EL (cell line): Measurements from ENCODE around the gene SRGAP3.

Experiments
- DNase-seq: peaks from one replicate; pipeline ENCODE4 v3.0.0-alpha.2; 2016

The SRGAP3 gene

DNA sequence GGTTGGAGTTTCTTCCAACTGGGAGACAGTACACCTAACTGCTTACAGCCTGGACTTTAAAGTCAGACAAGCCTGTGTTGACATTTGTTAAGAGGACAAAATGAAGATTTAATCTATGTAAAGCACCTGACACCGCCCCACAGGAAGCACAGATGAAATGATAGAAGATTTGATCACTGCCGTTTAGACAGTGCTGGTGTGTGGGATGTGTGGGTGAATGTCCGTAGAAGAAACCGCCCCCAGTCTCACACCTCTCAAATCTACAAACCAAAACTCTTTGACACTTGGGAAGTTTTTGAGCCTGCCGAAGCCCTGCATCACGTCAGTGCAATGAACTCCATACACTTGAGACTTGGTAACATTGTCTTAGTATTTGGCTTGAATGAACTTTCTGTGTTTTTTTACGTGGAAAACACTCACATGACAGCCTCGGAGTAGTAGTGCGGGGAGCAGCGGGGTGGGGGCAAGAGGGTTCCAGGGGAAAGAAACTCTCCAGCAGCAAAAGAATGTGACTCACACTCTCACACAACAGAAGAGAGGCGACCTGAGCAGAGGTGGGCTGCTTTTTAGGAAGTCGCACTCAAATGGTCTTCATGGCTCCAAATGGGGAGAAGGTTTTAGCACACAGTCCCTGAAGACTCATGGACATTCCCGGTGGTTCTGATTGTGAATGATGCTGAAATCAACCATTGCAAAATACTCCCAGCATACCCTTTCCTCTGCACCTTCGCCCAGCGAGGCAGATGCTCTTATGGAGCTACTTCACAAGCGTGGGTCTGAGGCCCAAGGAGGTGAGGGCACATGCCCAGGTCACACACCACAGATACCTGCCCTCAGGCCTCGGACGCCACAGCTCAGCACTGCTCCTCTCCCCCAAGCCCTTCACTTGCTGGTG lies 79.2 kb downstream of the SRGAP3 start:
- DNase-seq = no peak

DNA sequence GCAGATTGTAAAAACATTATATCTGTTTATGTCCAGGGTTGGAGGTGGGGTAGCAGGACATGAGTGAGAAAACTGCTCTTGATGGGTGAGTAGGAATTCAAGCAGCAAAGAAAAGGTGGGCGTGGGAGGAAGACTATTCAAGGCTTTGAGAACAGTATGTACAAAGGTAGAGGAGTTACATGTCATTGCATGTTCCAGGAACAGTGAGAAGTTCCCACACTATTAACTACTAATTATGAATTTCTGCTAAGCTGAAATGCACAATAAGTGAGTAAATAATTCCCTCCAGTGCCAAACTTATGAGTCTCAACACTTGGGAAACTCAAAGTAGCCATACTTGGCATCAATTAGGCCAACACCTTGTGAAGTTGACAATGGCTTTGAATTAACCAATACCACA lies 80.1 kb downstream of the SRGAP3 start:
- no peak for DNase-seq

DNA sequence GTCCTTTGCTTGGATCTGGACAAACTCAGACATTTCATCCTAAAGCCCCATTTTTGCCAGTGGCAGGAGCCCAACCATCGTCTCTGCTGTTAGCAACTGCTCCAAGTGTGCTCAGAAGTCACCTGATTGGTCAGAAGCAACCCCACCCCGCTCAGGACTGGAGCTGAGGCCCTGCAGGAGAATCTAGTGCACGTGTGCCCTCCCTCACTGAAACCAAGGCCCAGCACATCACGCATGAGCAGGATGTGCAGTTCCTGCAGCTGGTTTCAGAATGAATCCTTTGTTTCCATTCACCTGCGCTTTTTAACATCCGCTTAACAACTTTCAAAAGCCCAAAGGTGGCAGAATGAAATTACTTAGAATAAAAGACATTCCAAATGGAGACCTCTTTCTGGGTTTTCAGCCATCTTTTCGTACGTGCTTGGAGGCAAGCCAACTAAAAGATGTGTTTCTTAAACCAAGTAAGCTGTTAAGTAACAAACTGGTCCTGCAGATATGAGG lies 81.2 kb downstream of the SRGAP3 start:
- no peak for DNase-seq

DNA sequence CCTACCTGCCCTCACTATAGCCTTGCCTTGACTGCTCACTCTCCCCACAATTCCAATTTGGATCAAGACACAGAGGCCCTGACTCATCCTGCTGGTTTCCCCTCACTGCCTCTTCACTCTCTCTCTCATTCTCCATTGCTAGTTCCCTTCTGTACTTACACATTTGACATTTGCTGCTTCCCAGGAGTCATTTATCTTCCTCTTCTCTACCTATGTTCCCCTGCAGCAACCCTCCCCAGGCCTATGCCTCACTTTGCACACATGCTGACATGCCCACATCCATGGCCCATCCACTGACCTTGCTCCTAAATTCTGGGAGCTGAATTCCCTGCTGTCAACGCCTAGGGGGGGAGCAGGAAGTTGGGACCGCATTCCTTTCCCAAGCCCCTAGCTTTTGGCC lies 82.2 kb downstream of the SRGAP3 start:
- DNase-seq = no peak

DNA sequence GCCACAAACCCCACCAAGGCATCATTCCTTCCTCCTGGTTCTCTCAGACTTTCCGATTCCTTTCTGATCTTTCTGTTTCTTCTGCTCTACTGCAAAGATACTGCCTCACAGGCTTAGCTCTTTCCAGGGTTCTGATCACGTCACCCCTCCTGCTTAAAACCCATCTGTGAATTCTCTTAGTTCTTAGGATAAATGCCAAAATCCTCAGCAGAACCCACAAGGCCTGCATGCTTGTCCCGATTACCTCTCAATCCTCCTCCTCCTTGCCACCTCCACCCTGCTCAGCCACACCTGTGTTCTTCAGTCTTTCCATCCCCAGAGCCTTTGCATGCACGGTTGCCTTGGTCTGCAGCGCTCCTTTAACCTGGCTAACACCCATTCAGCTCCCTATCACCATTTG lies 84.0 kb downstream of the SRGAP3 start:
- no peak for DNase-seq

DNA sequence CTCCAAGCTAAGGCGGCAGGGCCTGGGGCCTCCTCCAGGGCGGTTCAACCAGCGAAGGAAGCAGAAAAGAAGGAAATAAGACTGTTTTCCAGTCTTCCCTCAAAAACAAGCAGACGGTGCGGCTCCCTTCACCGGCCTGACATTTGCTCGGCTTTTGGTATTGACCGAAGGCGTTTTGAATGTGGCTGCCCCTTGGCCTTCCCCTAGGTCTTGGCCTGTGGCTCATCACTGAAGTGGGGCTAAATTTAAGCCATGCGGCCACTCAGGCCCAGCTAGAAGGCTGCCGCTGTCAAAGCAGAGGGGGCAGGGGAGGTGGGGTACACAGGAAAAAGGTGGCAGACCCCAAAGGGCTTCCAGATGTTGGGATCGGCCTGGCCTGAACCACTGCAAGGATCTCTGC lies 86.2 kb downstream of the SRGAP3 start:
- DNase-seq = no peak

DNA sequence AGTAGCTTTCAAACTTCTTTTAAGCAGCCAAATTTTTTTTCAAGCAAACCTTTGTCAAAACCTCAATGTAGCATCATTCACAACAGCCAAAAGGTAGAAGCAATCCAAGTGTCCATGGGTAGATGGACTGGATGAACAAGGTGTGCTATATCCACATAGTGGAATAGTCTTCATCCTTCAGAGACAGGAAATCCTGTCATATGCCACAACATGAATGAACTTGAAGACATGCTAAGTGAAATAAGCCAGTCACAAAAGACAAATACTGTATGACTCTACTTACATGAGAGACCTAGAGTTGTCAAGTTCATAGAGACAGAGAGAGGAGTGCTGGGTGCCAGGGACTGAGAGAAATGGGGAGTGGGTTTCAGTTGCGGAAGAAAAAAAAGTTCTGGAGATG lies 87.6 kb downstream of the SRGAP3 start:
- DNase-seq = no peak

DNA sequence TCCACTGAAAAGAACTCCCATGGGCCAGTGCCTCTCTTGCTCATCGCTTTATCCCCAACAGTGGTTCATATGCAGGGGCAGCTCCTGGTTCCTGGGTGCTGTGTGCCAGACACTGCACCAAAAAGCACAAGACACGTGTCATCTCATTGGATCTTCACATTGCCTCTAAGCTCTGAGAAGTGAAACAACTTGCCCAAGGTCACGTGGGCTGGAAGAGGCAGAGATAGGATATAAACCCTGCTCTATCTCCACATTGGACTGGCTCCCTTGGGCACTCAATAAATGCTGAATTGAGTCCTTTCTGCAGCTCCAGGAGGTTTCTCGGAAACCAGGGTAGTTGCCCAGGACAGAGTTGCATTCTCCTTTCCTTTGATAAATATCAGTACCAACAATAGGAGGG lies 88.1 kb downstream of the SRGAP3 start:
- no peak for DNase-seq

DNA sequence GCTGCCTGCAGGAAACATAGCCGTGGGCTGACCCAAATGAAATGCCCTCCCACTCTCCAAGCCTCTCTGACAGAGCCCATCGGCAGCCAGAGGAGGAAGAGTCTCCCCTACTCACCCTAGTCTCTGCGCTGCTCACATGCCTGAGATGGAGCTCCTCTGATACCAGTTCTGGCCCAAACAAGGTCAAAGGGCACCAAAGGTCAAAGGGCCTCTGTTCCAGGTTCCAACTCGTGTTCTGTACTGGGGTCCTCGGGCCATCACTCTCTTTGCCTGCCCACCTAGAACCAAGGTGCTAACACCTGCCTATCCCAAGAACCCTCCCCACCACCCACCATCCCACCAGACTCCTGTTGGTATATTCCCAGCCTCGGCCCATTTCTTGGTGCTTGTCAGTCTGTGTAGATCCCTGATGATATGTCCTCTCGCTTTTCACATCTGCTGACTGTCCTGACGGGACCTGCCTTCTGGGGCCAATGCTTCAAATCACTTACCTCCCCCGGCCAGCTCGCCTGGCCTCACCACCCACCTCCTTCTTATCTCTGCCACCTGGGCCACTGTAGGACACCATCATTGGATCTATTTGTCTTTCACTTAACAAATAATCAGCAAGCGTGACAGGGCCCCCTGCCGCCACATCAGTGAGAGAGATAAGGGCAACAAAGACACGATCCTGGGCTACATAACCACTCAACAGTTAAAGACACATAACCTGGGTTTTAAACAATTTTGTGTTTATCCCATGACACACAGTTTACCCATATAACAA lies 90.4 kb downstream of the SRGAP3 start:
- DNase-seq = no peak

DNA sequence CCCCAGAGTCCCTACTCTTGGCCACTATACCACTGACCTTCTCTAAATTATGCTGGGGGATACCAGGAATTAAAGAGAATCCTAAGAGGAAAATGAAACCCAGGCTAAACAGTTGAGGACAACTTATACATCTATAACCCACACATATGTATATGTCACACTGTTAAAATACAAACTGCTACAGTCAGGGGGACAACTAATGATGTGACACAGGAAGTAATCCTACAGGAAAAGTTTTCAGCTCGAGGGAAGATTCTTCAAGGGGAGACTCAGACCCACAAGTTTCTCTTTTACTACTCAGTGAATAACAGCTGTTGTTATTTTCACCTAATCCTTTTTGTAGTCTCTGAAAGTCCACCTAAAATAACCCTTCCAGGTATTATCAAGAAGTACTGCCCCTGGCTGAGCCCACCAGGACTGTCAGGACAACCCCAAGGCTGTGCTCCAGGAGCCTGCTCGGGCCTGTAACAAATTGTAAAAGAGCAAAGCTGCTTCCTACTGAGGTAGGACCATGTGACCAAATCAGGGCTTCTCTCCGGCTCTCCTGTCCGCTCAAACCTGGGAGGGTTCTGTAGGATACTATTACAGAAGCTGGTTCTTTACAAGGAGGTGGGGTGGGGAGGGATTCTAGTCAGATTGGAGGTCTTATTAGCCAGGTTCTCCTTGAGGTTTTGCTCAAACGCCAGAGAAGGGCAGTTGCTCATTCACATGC lies 91.6 kb downstream of the SRGAP3 start:
- DNase-seq = no peak

DNA sequence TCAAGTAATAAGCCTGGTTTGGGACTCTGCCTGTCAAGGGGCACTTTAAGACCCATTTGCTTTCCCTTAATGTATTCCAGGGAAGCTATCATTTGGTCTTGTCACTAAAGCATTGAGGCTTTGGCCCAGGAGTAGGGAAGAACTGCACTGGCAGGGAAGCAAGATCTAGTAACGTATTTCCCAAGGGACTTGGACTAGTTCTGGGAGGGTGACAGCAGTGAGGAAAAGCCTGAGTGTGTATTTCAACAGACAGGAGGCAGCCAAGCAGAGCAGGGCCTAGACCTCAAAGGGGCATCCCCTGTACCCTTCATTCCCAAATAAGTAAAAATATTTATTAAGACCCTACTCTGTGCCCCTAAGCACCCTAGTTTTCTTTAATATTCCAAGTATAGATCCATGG lies 92.8 kb downstream of the SRGAP3 start:
- DNase-seq = no peak

DNA sequence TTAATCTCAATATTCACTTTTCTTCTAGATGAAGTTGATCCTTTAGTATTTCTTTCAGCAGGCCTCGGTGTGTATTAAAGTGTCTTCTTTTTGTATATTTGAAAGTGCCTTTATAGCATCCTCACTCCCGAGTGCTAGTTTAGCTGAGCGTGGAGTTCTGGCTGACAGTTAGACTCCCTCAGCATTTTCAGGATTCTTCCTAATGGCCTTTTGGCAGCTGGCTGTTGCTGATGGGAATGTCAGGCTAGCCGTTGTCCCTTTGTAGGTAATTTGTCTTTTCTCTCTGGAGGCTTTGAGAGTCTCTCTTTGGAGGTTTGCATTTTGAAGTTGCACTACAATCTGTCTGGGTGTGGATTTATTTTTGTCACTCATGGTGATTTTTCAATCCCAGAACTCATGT lies 94.4 kb downstream of the SRGAP3 start:
- DNase-seq = no peak

DNA sequence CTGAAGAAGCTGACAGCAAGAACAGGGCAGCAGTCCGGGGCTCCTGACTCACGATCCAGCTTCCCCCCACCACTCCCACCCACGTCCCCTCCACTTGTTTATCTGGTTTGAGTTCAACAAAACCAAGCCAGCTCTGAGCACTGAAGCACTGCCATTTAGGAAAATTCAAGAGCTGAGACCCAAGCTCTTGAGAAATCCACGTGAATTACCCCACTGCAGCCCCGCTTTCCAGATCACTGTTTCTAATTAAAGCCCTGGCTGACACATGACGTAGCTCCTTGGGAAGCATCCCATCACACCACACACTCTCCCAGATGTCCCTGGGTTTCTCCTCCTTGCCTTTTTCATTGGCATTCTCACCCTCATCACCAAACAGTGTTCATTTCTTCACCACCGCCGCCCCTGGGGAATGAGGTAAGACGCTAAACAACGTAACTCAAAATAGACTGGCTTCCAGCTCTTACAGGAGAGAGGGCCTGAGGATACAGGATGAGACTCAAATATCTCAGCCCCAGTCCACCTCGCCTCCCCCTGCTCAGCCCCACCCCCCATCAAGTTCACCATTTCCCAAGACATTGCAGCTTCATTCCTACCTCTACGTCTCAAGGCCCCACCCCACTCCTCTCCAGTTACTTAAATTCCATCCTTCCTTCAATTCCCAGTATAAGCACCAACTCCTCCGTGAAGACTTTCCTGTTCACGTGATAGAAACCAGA lies 95.4 kb downstream of the SRGAP3 start:
- DNase-seq = peak; percentile 17

DNA sequence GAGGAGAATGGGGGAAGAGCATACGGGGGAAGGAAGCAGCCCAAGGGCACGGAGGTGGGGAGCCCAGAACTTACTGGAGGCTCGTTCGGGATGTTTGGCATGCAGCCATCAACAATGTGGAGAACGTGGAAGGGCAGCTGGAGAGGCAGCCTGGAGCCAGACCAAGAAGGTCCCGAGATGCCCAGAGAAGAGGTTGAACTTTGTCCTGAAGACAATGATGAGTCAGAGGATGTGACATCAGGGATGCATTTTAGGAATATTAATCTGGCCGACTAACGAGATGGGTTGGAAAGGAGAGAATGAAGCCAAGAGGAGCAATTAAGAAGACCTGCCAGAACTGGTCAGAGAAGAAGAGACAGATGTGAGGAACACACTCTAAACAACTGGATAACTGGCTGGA lies 98.2 kb downstream of the SRGAP3 start:
- peak; percentile 61 for DNase-seq

DNA sequence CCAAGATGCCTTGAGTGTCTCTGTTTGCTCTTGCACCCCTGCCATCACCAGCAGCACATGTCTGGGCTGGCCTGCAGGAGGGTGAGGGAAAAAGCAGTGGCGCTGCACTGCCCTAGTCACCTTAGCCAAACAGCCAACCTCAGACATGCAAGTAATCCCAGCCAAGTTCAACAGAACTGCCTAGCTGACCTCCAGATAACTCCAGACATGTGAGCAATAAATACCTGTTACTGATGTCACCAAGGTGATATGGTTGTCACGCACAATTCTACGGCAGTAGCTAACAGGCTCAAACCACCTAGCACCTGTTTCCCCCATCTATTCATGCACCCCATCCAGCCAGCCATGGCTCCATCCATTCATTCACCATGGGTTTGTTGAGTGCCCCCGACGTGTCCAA lies 99.9 kb downstream of the SRGAP3 start:
- DNase-seq = no peak

DNA sequence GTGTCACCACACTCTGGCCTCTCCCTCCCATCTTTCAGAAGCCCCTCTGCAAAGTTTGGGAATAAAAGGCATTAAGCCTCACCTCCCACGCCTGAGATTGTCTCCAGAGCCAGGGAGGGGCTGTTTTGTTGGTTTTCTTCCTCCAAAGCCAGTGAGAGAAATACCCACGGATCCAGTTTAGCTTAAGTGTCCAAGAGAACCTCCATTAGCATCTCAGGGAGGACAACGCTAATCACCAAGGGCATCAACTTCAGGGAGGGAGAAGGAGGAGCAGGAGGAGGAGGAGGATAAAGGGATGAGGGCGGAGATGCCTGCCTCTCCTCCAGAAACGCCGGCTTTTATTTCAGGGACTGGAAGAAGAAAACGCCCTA lies 101.6 kb downstream of the SRGAP3 start:
- DNase-seq = no peak

DNA sequence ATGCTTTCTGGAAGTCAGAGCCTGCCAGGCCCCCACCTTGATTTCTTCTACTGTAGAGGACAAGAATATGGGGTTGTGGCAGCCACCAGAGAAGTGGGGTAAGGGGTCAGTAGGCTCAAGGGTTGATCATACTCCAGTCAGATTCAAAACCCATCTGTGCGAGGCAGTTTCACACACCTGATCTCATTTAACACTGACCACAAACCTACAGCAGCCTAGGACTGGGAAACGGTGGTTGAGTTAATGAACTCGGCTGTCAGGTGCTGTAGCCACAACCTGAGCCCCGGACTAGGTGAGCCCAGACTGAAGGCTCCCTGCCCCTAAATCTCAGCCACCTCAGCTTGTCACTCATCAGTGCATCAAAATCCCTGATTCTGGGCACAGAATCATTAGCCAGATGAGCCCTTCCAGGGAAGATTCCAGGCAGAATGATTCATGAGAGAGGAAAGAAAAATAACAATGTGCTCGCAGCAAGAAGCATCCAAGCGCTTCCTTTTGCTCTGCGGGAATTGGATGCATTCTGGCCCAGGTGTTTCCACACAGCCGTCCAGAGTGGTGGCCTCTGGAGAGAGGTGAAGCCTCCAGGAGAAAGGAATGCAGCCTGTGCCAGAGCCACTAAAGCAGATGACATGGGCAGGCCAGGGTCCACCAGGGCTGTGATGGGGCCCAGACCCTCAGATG lies 102.1 kb downstream of the SRGAP3 start:
- DNase-seq = no peak

DNA sequence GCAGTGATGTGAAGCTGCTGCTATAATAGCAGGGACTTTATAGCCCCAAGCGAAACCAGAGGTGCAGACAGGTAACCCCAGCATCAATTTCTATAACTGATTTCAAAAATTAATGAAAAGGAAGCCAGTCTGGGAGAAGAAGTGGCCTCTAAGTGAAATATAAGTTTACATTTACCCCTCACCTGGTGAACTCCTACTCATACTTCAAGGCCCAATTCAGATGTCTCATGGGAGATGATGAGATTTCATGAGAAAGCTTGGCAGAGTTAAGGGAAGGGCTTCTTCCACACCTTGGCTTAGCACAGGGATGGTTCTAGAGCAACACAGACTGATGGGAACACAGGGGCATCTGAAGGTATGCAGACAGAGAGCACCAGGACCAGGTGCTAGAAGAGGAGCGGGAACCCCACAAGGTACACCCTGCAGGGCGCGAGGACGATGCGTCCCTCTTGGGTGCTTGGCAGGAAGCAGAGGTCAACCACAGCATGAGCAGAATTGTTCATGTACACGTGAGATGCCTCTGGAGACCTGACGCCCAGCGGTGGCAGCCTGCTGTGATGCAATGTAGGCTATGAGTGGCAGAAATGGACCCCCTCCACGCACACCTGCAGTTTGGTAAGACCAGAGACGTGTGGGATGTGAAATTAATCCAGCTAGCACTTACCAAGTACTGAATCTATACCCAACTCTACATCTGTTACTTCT lies 102.9 kb downstream of the SRGAP3 start:
- DNase-seq = no peak

DNA sequence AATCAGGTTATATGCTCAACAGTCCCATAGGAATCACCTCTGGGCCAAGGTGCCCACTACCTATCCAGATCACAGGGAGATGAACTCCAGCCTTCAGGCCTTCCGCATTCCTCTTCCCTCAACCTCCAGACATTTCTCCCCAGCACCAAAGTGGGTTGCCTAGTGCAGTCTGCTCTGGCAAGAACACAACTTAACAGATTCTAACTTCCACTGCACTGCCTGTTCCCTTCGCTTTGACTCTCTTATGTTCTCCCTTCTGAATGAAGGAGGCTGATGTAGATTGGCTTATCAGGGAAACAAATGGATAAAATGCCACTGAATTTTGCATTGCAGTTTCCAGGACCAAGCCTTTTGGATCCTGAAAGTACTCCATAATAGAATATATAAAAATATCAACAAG lies 106.3 kb downstream of the SRGAP3 start:
- no peak for DNase-seq

DNA sequence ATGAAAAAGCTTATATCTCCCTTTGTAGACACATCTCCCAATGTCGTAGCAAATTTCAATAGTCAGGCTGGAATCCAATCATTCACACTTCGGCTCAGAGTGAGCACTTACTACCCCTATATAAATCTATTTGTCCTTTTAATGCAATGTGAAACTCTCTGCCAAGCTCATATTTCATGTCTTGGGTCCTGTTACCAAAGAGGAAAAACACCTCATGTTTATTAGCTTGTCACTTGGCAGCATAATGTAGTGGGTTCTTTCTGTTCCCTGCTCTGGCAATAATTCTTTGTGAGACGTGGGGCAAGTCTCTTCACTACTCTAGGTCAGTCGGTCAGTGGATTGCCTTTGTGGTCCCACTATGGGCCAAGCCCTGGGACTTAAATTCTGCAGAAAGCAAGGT lies 107.1 kb downstream of the SRGAP3 start:
- DNase-seq = no peak

DNA sequence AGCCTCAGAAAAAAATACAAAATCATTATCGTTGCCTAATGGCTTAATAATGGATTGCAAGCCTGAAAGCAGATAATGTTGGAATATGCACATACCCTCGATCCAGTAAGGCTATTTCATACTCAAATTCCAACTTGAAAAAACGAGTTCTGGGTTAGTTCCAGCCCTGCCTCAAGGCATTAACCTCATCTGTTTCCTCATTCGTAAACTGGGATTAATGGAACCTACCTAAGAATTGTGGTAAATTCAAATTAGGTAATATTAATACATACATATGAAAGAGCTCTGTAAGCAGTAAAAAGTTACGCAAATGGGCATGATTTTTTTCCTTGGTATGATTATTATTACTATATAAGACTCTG lies 107.5 kb downstream of the SRGAP3 start:
- DNase-seq = no peak

DNA sequence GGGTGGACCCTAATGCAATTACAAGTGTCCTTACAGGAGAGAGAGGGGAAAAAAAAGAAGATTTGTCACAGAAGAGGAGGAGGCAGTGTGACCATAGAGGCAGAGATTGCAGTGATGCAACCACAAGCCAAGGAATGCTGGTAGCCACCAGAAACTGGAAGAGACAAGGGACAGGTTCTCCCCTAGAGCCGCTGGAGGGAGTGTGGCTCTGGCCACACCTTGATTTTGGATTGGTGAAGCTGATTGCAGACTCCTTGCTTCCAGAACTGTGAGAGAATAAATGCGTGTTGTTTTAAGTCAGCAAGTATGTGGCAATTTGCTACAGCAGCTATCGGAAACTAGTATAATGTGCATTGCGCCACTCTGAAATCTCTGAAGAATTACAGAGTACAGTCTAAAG lies 110.1 kb downstream of the SRGAP3 start:
- no peak for DNase-seq
